K562 (cell line): ENCODE results near the gene CAPN2. TPM values are rescaled to one million over a fixed set of nuclear protein-coding genes. Genes with fewer than 3 reads are reported as not detected.

Experiments
- CEBPG ChIP-seq, 3 experiments: fragments of 200-800 bp in 1 of 3; sonication (Bioruptor generic) in 1 of 3; sonication (generic) in 1 of 3; formaldehyde crosslinking in 1 of 3; IDR thresholded peaks in 2 of 3; conservative IDR thresholded peaks in 1 of 3; 2 replicates each; pipeline versions ENCODE4 v1.6.1 to v1.8.0; 2016 to 2022; ENCODE audit warnings: missing compliant biosample characterization in 2 of 3, missing genetic modification characterization in 2 of 3, mild to moderate bottlenecking in 1 of 3, missing genetic modification reagents in 1 of 3
- CREB1 ChIP-seq, 2 experiments: sonication (generic) in 1 of 2; formaldehyde crosslinking in 1 of 2; IDR thresholded peaks; 2 replicates each; pipeline versions ENCODE4 v1.6.1 to v1.8.0; 2012 to 2022; ENCODE audit warnings: inconsistent platforms in 1 of 2, mild to moderate bottlenecking in 1 of 2, missing genetic modification reagents in 1 of 2, moderate library complexity in 1 of 2
- CREBBP ChIP-seq: IDR thresholded peaks from one replicate; pipeline ENCODE4 v1.6.1; 2012; ENCODE audit warnings: low read depth, mild to moderate bottlenecking, control low read depth, inconsistent platforms, low read length
- CXXC5 ChIP-seq: fragments of 250-450 bp; sonication (Bioruptor Pico); IDR thresholded peaks from 2 replicates; pipeline ENCODE4 v1.8.0; 2022; ENCODE audit warnings: inconsistent platforms, mild to moderate bottlenecking, moderate library complexity
- DMBX1 ChIP-seq: fragments of 250-450 bp; sonication (Bioruptor Pico); IDR thresholded peaks from 2 replicates; pipeline ENCODE4 v1.8.0; 2022; ENCODE audit warnings: inconsistent platforms, mild to moderate bottlenecking, moderate library complexity, borderline replicate concordance
- EWSR1 ChIP-seq: fragments of 450-650 bp; IDR thresholded peaks from 2 replicates; pipeline ENCODE4 v1.6.1; 2018; ENCODE audit warnings: borderline replicate concordance, mild to moderate bottlenecking, low read depth, moderate library complexity; ENCODE audit not compliant: partially characterized antibody
- RBFOX2 ChIP-seq: fragments of 200-400 bp; formaldehyde crosslinking; IDR thresholded peaks from 2 replicates; pipeline ENCODE4 v1.6.1; 2017; ENCODE audit warnings: low read depth, mild to moderate bottlenecking, low read length, moderate library complexity
- RNF2 ChIP-seq: sonication (generic); IDR thresholded peaks from 2 replicates; pipeline ENCODE4 v1.6.1; 2016
- RUNX1 ChIP-seq: sonication (generic); IDR thresholded peaks from 2 replicates; pipeline ENCODE4 v1.6.1; 2016; ENCODE audit warnings: antibody characterized with exemption, low read depth
- TOE1 ChIP-seq, 2 experiments: fragments of 450-650 bp in 1 of 2; sonication (generic) in 1 of 2; formaldehyde crosslinking in 1 of 2; IDR thresholded peaks; 2 replicates each; pipeline versions ENCODE4 v1.7.1 to v1.8.0; 2016 to 2022; ENCODE audit warnings: borderline replicate concordance in 2 of 2, mild to moderate bottlenecking in 2 of 2, antibody characterized with exemption in 1 of 2, inconsistent platforms in 1 of 2, low read depth in 1 of 2, missing genetic modification reagents in 1 of 2, moderate library complexity in 1 of 2
- ZMIZ1 ChIP-seq, 2 experiments: fragments of 150-350 bp in 1 of 2; IDR thresholded peaks; 2 replicates each; pipeline ENCODE4 v1.6.1; 2012 to 2016; ENCODE audit warnings: low read depth in 2 of 2, low read length in 2 of 2, mild to moderate bottlenecking in 1 of 2, moderate library complexity in 1 of 2
- ZNF175 ChIP-seq: fragments of 200-800 bp; sonication (Bioruptor generic); IDR thresholded peaks from 2 replicates; pipeline ENCODE4 v1.6.1; 2016; ENCODE audit warnings: low read depth, mild to moderate bottlenecking, missing genetic modification characterization, missing compliant biosample characterization
- ZNF57 ChIP-seq: fragments of 450-650 bp; formaldehyde crosslinking; IDR thresholded peaks from 2 replicates; pipeline ENCODE4 v1.4.0; 2020; ENCODE audit warnings: mild to moderate bottlenecking, moderate library complexity
- ZNF79 ChIP-seq: fragments of 250-450 bp; sonication (Bioruptor Pico); IDR thresholded peaks from 2 replicates; pipeline ENCODE4 v1.4.0; 2020; ENCODE audit warnings: low read depth, mild to moderate bottlenecking, moderate library complexity
- ZSCAN29 ChIP-seq: fragments of 450-650 bp; IDR thresholded peaks from 2 replicates; pipeline ENCODE4 v1.6.1; 2017
- polyA plus RNA-seq, 8 experiments: library from polyadenylated mRNA; depleted of rRNA in 4 of 8; stranded (reverse) in 5 of 8; unstranded in 3 of 8; fragments of >200 nt; fragmentation: Nextera tagmentation in 2 of 8; fragmentation: Illumina TruSeq in 1 of 8; extraction: Ambion mirVana in 2 of 8; extraction: Trizol in 1 of 8; gene quantifications; 2 replicates each; pipeline versions ENCODE4 v1.2.1 to v1.2.3, GENCODE V29; 2011 to 2014; ENCODE audit warnings: inconsistent platforms in 1 of 8, missing spikeins in 1 of 8
- total RNA-seq, 7 experiments: library from RNA; depleted of rRNA in 6 of 7; stranded (reverse); fragments of >200 nt in 6 of 7; fragmentation: Illumina TruSeq in 2 of 7; extraction: Trizol in 2 of 7; gene quantifications; 2 replicates each; pipeline versions ENCODE4 v1.2.1 to v1.2.3, GENCODE V29; 2011 to 2021; ENCODE audit warnings: low replicate concordance in 1 of 7
- TF ChIP-seq, protein P1 (sequence below): fragments of 250-450 bp; sonication (Bioruptor Pico); IDR thresholded peaks from 2 replicates; pipeline ENCODE4 v1.4.0; 2020; ENCODE audit warnings: borderline replicate concordance
- TF ChIP-seq, protein P2 (sequence below): sonication (generic); formaldehyde crosslinking; IDR thresholded peaks from 2 replicates; pipeline ENCODE4 v1.4.0; 2020; ENCODE audit warnings: mild to moderate bottlenecking, missing genetic modification reagents
- TF ChIP-seq, protein P3 (sequence below): sonication (generic); formaldehyde crosslinking; IDR thresholded peaks from 2 replicates; pipeline ENCODE4 v1.8.0; 2022; ENCODE audit warnings: missing genetic modification reagents, mild to moderate bottlenecking, borderline replicate concordance

CAPN2 gene
- total and polyA plus RNA-seq, 9 of the 15 experiments (the other 6 are each of a cell fraction or from before 2014, with no cell fraction given) = 24.6 to 157 (median 101) TPM

- no peak for TF ChIP-seq EWSR1
- 0 out of 2 replicates have a peak, but pooled peaks have one; percentile 7 for TF ChIP-seq DMBX1
- TF ChIP-seq ZSCAN29 = 0 out of 2 replicates have a peak, but pooled peaks have one; percentile 46
- TF ChIP-seq, protein P1, sequence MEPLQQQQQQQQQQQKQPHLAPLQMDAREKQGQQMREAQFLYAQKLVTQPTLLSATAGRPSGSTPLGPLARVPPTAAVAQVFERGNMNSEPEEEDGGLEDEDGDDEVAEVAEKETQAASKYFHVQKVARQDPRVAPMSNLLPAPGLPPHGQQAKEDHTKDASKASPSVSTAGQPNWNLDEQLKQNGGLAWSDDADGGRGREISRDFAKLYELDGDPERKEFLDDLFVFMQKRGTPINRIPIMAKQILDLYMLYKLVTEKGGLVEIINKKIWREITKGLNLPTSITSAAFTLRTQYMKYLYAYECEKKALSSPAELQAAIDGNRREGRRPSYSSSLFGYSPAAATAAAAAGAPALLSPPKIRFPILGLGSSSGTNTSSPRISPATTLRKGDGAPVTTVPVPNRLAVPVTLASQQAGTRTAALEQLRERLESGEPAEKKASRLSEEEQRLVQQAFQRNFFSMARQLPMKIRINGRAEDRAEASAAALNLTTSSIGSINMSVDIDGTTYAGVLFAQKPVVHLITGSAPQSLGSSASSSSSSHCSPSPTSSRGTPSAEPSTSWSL = no peak
- TF ChIP-seq CEBPG (CRISPR knock-in tag; IDR thresholded peaks at IDR 0.05) = peak; percentile 18; the same call in 1 of the 2 replicates
- no peak for TF ChIP-seq CEBPG (tag; conservative IDR thresholded peaks at IDR 0.05 in 1 of 2, IDR thresholded peaks at IDR 0.05 in 1 of 2)
- no peak for TF ChIP-seq RBFOX2
- TF ChIP-seq ZNF57 (CRISPR knock-in tag) = no peak
- no peak for TF ChIP-seq TOE1 (IDR thresholded peaks at IDR 0.05; ENCODE audit: borderline replicate concordance)
- no peak for TF ChIP-seq TOE1 (CRISPR knock-in tag; IDR thresholded peaks at IDR 0.05; ENCODE audit: borderline replicate concordance, low read depth)
- TF ChIP-seq RUNX1 = no peak
- no peak for TF ChIP-seq CREBBP
- TF ChIP-seq, protein P2, sequence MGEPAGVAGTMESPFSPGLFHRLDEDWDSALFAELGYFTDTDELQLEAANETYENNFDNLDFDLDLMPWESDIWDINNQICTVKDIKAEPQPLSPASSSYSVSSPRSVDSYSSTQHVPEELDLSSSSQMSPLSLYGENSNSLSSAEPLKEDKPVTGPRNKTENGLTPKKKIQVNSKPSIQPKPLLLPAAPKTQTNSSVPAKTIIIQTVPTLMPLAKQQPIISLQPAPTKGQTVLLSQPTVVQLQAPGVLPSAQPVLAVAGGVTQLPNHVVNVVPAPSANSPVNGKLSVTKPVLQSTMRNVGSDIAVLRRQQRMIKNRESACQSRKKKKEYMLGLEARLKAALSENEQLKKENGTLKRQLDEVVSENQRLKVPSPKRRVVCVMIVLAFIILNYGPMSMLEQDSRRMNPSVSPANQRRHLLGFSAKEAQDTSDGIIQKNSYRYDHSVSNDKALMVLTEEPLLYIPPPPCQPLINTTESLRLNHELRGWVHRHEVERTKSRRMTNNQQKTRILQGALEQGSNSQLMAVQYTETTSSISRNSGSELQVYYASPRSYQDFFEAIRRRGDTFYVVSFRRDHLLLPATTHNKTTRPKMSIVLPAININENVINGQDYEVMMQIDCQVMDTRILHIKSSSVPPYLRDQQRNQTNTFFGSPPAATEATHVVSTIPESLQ = peak; percentile 25; the same call in 1 of the 2 replicates
- TF ChIP-seq RNF2 = no peak
- TF ChIP-seq, protein P3, sequence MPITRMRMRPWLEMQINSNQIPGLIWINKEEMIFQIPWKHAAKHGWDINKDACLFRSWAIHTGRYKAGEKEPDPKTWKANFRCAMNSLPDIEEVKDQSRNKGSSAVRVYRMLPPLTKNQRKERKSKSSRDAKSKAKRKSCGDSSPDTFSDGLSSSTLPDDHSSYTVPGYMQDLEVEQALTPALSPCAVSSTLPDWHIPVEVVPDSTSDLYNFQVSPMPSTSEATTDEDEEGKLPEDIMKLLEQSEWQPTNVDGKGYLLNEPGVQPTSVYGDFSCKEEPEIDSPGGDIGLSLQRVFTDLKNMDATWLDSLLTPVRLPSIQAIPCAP = no peak
- 0 out of 2 replicates have a peak, but pooled peaks have one; percentile 3 for TF ChIP-seq ZNF79 (CRISPR knock-in tag)
- no peak for TF ChIP-seq CREB1 (IDR thresholded peaks at IDR 0.05)
- TF ChIP-seq CREB1 (CRISPR knock-in tag; IDR thresholded peaks at IDR 0.05) = no peak
- no peak; the same call in 1 of the 2 replicates for TF ChIP-seq ZNF175 (CRISPR knock-in tag)
- no peak for TF ChIP-seq ZMIZ1 (IDR thresholded peaks at IDR 0.05; ENCODE audit: low read depth in 2 of 2, low read length in 2 of 2)
- peak; percentile 1; the same call in 1 of the 2 replicates for TF ChIP-seq CXXC5 (CRISPR knock-in tag)
Observed at GRCh38 chr1:223771469-223771813, 59.1 kb downstream of the CAPN2 start (continued).
